Middle frontal gyrus (tissue), 1 donor: ENCODE results near the gene MAP3K21.

Source experiments
- DNase-seq: peaks from one replicate; pipeline ENCODE4 v3.0.0-alpha.2; 2015; ENCODE audit warnings: low spot score; ENCODE audit errors: extremely low spot score

MAP3K21 gene

GRCh38 chr1:233326319-233326718 is 1.2 kb upstream of the MAP3K21 start:
- DNase-seq = no peak

DNA sequence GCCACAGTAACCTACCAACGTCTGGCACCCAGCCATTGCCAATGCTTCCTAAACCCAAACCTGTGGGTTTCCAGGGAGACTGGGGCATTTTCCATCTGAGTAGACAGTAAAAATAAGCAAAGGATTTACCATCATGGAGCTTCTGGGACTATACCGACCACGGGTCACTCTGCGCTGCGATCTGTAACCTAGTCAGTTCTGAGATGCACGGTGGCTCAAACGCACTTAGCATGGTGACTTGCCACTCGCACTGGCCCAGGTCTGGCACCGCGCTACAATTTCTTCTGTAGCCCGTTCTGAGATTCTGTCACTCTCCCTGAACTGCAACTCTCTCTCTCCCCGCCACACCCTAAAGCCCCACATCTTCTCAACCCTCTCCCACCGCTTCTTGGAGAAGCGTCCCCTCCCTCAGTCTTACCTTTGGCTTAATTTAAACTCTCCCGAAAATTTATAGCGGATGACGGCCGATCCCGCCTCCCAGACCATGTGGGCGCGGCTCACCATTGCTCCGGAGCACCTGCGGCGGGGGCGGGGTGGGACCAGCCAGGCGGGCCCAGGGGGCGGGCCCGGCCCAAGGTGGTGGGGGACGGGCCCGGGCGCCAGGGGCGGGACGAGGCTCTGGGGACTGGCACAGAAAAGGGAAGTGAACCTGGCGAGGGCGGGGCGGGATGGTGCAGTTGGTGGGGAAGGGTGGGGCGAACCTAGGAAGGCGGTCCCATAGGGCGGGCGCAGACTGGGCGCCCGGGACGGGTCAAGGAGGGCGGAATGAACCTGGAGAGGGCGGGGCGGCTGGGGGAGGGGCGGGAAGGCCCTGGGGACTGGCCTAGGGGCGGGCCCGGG is 493 bp upstream of the MAP3K21 start:
- no peak for DNase-seq

GRCh38 chr1:233328142-233328921 is 808 bp downstream of the MAP3K21 start:
- no peak for DNase-seq

- no peak for DNase-seq
Observed at GRCh38 chr1:233331676-233332519, 4.4 kb downstream of the MAP3K21 start.

DNA sequence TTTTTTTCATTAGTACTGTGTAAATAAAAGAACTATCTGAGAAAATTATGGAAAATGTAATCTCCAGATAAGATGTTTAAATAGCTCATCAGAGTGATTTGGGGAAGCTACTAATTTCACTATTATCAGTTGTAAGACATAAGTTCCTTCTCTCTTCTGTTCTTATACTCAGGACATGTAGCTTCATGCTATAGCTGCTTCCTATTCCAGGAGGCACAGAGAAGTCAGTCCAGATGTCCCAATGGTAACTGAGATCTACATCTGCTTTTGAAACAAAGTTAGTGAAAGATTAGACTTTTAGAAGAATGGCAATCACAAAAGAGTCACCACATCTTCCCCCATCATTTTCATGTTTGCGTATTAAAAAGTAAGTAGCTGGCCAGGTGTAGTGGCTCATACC is 5.6 kb downstream of the MAP3K21 start:
- no peak for DNase-seq

DNA sequence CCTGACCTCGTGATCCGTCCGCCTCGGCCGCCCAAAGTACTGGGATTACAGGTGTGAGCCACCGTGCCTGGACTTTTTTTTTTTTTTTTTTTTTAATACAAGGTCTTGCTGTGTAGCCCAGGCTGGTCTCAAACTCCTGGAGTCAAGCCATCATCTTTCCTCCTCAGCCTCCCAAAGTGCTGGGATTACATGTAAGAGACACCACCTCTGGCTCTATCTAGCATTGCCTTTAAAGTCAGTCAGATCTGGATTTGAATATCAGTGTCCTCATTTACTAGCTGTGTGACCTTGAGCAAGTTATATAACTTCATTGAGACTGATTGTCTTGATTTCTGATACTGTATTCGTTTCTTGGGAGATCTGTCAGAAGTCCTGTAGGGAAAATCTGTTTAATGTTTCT is 6.6 kb downstream of the MAP3K21 start:
- DNase-seq = no peak

- no peak for DNase-seq
Observed at GRCh38 chr1:233336554-233337456, 9.3 kb downstream of the MAP3K21 start.

GRCh38 chr1:233337505-233337904 is 10.0 kb downstream of the MAP3K21 start:
- DNase-seq = no peak

DNA sequence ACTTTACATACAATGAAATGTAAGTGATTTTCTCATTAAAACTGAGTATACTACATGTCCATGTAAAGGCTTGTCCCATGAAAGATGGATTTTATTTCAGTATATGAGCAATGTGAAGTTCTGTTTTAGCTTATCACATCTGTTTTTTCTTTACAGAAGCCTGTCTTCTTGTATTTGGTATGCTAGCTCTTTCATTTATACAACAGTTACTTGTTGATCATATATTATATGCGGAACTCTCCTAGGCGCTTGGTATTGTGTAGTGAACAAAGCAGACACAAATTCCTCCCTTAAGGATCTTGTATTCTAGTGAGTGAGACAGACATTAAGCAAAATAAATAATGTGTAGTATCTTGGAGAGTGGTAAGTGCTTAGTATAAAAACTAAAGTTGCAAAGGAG is 10.6 kb downstream of the MAP3K21 start:
- DNase-seq = no peak

DNA sequence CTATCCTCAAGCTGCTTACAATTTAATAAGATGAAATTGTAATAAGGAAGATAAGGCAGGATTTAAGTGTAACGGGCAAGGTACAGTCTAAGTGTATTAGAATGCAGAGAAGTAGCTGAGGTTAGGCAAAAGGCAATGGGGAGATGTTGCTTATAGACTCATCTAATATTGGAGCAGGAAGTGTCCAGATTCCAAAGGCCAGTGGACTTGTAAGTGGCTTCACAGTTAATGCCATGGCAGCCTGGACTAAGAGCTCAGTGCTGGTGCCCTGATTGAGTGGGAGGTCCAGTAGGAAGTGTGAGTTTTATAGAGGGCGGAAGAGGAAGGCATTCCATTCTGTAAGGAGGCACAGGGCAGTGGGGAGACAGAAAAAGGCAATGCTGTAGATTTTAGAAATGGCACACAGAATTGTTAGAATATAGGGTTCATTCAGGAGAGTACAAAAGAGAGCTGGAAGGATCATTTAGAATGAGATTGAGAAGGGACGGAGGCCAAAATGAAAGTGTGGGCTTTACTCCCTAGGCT is 12.6 kb downstream of the MAP3K21 start:
- DNase-seq = no peak

DNA sequence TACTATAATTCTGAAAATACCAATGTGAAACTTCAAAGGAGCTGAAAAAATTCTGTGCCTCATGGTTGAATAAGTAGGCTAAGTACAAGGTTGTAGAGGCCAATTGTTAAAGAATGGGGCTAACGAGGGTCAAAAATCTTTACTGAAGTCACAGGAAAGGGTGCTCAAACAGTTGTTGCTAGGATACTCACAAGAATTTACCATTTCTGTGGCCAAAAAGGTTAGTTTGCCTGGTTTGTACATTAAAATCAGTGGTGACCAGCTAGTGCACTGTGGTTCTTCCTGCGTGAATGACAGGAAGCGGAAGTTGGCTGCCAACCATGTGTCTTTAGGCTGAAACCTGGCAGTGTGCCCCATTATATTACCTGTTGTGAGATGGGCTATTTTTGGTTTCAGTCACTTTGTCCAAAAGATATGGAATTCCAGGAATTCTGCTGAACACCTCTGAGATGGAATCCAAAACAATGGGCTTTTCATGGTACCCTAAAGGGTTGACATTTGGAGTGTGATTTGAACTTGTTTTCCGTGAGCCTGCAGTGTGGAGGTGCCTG is 13.5 kb downstream of the MAP3K21 start:
- DNase-seq = no peak

GRCh38 chr1:233342086-233342485 is 14.6 kb downstream of the MAP3K21 start:
- DNase-seq = no peak

- DNase-seq = no peak
Observed at GRCh38 chr1:233343262-233343661, 15.7 kb downstream of the MAP3K21 start.

GRCh38 chr1:233347338-233347737 is 19.8 kb downstream of the MAP3K21 start:
- DNase-seq = no peak

DNA sequence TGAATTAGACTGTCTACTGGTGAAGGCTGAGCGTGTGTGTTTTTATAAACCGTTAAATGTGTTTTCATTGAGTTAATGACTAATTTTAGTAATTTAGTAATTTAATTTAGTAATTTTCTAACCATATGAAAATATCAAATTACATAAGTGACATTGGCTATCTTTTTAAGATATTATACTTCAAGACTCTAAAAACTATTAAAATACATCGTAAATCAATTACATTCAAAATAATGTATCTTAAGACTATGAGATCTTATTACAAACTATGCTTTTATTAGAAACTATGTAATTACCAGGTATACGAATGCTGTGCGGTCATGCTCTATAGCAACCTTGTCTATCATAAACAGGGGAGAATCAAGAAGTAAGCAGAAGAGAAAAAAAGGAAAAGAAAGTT is 21.6 kb downstream of the MAP3K21 start:
- DNase-seq = no peak

DNA sequence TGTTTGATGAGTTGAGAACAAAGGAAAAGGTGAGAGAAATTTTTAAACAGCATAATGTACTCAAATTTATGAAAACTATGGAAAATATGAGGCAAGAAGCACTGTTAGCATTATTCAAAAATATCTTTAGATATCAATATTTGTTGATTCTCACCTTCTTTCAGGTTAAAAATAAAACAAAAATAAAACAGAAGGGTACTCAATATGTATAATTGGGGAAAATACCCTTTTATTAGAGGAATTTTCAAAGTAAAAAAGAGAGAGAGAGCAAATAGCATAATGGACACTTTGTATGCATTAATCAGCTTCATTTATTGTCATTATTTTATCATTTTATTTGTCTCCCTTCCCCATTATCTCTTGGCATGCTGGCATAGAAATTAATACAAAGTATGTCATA is 27.5 kb downstream of the MAP3K21 start:
- DNase-seq = no peak

DNA sequence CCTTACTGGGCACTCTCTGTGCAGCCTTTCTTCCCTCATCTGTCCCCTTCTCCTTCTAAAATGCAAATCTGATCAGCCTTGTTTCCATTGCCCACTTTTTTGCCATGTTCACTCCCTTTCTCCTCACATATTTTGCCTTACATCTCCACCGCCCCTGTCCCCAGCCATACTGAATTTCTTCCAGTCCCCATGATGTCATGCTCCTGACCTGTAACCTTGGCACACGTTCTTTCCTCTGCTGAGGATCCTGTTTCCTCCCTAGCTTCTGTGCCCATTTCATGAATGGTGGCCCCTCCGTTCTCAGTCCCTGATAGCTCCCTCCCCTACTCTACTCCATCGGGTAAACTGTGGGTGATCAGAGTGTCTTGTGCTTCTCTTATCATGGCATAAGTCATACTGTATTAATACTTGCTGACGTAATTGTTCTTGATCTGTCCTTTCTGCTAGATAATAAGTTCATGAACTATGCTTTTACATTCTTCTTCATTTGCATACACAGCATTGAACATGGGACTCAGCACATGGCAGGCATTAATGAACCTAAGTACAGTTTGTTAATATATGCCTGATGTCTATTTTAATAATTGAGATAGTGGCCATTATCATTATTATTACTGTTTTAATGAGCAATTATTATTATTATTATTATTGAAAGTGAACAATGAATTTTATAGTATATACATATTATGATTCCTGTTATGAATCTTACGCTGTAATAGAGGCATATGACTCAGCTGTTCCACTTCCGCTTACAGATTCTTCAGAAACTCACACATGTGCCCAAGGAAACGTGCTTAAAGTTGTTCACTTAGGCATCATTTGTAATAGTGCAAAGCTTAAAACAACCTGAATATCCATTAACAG is 28.5 kb downstream of the MAP3K21 start:
- DNase-seq = no peak

DNA sequence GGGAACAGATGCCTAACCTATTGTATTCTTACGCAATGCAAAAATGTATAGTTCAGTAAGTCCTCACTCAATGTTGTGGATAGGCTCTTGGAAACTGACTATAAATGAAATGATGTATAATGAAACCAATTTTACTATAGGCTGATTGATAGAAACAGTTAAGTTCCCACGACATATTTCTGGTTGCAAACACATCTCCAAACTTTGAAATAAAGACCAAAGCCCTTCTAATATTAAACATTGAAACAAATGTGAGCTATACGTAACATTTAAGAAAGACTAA is 29.1 kb downstream of the MAP3K21 start:
- DNase-seq = no peak

DNA sequence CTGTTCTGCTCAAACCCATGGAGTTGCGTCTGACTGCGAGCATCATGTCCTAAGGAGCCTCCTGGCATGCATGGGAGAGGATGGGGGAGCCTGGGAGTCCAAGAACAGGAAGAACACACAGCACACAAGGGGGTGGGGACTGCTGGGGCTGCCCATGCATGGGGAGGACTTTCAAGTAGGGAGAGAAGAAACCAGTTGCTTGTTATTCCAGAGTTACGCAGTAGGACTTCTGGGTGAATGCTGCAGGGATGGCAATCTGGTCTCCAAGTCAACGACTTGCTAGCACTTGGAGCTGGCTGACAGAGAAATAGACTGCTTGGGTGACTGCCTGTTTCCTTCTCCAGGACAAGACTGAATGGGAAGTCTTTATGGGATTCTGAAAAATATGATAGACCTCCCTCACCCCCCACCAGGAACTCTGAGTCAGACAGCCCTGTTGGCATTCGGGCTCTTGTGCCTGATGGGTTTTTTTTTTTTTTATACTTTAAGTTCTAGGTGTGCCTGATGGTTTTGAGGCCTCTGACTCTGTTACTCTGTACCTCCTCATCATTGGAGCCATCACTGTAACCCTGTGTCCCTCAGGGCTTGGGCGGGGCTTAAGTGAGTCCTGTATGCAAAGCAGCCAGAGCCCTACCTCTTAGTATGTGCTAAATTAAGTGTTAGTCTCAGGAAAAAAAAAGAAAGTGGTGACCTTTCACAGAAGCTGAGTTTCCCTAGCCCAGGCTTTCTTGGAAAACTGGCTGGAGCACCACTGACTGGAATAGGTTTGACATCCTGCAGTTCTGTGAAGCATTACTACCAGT is 30.3 kb downstream of the MAP3K21 start:
- DNase-seq = no peak
